ENCODE results near the gene CD82.

DNA sequence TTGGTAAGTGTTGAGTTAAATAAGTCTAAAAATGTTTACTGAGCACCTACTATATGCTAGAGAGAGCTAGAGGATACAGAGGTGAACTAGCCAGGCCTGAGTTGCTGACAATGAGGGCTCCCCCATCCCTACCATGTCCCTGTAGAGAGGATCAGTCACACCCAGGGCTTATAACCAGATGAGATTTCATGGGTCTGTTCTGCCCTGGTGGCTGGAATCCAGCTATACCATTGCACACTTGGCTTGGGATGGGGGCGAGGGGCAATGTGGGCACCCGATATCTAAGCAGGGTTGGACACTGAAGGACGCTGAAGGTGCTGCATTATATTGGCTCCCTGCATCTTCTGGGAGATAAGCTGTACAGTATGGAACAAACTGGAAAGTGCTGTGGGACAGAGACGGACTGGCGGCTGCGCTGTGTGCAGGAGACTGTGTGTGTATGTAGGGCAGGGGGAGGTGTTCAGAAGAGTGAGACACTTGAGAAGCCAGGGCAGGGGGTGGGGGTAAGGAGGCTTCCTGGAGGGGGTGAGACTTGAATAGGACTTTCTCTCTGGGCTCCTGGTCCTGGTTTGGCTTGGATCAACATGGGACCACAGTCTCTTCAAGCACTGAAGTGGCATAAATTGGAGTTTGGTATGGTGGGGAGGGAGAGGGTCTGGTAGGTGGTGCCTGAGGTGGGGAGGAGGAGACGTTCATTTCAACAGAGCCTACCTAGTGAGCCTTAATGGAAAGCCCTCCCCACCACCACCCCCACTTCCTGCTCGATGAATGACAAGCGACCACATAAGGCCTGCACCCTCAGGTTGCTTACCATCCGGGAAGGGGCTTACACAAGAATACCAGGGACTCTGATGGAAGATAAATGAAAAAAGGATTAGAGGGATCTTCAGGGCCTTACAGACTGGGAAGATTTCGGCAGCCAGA is 1.8 kb downstream of the CD82 start:
- TF ChIP-seq, protein P1, sequence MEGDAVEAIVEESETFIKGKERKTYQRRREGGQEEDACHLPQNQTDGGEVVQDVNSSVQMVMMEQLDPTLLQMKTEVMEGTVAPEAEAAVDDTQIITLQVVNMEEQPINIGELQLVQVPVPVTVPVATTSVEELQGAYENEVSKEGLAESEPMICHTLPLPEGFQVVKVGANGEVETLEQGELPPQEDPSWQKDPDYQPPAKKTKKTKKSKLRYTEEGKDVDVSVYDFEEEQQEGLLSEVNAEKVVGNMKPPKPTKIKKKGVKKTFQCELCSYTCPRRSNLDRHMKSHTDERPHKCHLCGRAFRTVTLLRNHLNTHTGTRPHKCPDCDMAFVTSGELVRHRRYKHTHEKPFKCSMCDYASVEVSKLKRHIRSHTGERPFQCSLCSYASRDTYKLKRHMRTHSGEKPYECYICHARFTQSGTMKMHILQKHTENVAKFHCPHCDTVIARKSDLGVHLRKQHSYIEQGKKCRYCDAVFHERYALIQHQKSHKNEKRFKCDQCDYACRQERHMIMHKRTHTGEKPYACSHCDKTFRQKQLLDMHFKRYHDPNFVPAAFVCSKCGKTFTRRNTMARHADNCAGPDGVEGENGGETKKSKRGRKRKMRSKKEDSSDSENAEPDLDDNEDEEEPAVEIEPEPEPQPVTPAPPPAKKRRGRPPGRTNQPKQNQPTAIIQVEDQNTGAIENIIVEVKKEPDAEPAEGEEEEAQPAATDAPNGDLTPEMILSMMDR (IDR thresholded peaks at IDR 0.05; ENCODE audit: low read depth, low read length, poor library complexity, severe bottlenecking) = no peak
- TF ChIP-seq EZH2phosphoT487 (IDR thresholded peaks at IDR 0.05; ENCODE audit: borderline replicate concordance, low read length) = no peak

Data from DOHH2 (cell line).